GM10266 (cell line): Measurements from ENCODE around the gene LIMA1.

Experiments
- DNase-seq: peaks from one replicate; pipeline ENCODE4 v3.0.0; 2012; ENCODE audit errors: extremely low spot score
- TF ChIP-seq, protein P1 (sequence below): IDR thresholded peaks from 2 replicates; pipeline ENCODE4 v1.5.1; 2012; ENCODE audit warnings: mild to moderate bottlenecking, low read depth; ENCODE audit not compliant: control insufficient read depth, insufficient read depth; ENCODE audit errors: missing control alignments

LIMA1 gene

DNA sequence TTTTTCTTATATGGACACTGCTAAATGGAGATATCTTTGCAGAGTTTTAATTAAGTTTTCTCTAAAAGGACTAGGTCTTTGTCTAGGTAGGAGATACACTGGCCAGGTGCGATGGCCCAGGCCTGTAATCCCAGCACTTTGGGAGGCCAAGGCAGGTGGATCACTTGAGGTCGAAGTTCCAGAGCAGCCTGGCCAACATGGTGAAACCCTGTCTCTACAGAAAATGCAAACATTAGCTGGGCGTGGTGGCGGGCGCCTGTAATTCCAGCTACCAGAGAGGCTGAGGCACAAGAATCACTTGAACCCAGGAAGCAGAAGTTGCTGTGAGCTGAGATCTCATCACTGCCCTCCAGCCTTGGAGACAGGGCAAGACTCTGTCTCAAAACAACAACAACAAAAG is 99.1 kb downstream of the LIMA1 start:
- DNase-seq = no peak
- TF ChIP-seq, protein P1, sequence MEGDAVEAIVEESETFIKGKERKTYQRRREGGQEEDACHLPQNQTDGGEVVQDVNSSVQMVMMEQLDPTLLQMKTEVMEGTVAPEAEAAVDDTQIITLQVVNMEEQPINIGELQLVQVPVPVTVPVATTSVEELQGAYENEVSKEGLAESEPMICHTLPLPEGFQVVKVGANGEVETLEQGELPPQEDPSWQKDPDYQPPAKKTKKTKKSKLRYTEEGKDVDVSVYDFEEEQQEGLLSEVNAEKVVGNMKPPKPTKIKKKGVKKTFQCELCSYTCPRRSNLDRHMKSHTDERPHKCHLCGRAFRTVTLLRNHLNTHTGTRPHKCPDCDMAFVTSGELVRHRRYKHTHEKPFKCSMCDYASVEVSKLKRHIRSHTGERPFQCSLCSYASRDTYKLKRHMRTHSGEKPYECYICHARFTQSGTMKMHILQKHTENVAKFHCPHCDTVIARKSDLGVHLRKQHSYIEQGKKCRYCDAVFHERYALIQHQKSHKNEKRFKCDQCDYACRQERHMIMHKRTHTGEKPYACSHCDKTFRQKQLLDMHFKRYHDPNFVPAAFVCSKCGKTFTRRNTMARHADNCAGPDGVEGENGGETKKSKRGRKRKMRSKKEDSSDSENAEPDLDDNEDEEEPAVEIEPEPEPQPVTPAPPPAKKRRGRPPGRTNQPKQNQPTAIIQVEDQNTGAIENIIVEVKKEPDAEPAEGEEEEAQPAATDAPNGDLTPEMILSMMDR = no peak

GRCh38 chr12:50182461-50182860 is 100.9 kb downstream of the LIMA1 start:
- TF ChIP-seq, protein P1 = no peak
- no peak for DNase-seq

- TF ChIP-seq, protein P1 = no peak
- no peak for DNase-seq
Measured at GRCh38 chr12:50181691-50182090, 101.6 kb downstream of the LIMA1 start.

DNA sequence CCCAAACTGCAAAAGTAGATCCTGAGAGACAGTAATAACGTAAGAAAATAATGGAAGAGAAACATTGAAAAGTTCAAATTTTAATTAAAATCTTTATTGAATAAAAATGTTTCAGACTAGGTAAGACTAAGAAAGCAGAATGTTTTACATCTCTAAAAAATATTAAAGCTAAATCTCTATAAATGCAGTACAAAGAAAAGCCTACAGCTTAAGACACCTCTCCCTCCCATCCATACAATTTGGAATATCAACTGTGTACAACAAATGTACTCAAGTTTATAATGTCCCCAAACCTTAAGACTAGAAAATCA is 107.6 kb downstream of the LIMA1 start:
- DNase-seq = no peak
- TF ChIP-seq, protein P1 = peak; percentile 10

DNA sequence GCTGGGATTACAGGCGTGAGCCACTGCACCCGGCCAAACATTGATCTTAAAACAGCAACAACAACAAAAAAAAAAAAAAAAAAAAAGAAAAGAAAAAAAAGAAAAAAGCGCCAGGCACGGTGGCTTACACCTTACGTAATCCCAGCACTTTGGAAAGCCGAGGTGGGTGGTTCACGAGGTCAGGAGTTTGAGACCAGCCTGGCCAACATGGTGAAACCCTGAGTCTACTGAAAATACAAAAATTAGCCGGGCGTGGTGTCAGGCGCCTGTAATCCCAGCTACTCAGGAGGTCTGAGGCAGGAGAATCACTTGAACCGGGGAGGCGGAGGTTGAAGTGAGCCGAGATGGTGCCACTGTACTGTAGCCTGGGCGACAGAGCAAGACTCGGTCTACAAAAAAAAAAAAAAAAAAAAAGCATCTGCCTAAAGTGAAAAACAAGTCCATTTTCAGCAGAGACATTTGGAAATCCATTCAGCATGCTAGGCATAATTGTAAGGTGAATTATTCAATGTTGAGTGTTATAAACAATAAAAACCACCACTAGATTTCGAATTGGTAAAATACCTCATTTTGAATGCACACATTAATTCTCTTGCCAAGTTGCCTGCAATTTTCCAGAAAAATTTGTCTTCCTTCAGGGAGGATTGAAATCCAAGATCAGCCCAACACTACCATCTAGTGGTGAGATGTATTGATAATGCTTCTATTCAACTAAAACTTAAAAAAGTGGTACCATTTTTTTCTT is 108.2 kb downstream of the LIMA1 start:
- TF ChIP-seq, protein P1 = peak; percentile 43
- DNase-seq = no peak

GRCh38 chr12:50167049-50167828 is 116.1 kb downstream of the LIMA1 start, which contains the start of gene CERS5:
CERS5 (minus strand) TSS chr12:50167369; CDS start chr12:50167297, 72 bp downstream.
- peak; percentile 98 for DNase-seq
- TF ChIP-seq, protein P1 = no peak

DNA sequence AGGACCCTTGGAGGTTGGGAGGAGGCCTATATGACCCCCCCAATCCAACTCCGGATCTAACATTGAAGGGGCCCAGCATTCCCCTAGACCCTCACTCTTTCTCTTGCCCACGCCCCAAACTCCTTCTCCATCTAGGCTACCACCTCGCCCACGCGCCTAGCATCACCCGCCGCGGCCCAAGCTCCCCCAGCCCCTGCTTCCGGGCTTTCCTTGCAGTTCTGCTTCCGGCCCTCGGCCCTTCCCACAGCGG is 116.6 kb downstream of the LIMA1 start:
- TF ChIP-seq, protein P1 = no peak
- DNase-seq = no peak
